GM19035 (cell line): ENCODE data around the gene MYMX.

Source experiments
- ATAC-seq: cut with Tn5 transposase; IDR thresholded peaks from one replicate; pipeline ENCODE4 v1.9.1; 2021; ENCODE audit not compliant: unreplicated experiment

MYMX gene

DNA sequence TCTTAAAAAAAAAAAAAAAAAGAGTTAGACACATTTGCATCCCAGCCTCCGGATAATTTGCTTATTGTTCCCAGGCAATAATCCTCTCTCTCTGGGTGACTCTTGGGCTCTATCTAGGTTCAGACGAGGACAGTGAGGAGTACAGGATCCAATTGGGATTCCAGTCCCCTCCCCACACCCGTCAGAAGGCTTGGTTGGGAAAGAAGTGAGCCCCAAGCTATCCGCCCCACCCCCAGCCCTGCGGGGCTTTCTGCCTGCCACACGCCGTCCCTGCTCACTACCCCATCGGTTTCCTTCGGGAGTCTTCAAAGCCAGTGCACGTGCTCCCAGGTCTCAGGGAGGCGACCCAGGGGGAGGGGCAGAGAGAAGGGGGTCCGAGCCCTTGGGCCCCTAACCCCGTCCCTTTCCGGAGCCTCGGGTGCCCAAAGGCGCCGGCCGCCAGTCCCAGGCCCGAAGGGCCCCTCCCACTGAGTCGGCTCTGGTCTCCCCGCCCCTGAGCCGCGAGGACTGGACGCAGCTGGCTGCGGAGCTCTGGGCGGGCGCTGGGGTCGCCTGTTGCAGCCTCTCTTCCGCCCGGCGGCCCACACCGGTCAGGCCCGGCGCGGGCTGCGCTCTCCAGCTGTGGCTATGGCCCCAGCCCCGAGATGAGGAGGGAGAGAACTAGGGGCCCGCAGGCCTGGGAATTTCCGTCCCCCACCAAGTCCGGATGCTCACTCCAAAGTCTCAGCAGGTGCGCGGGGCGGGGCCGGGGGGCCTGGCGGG lies 2.5 kb downstream of the MYMX start:
- peak; percentile 57 for ATAC-seq

DNA sequence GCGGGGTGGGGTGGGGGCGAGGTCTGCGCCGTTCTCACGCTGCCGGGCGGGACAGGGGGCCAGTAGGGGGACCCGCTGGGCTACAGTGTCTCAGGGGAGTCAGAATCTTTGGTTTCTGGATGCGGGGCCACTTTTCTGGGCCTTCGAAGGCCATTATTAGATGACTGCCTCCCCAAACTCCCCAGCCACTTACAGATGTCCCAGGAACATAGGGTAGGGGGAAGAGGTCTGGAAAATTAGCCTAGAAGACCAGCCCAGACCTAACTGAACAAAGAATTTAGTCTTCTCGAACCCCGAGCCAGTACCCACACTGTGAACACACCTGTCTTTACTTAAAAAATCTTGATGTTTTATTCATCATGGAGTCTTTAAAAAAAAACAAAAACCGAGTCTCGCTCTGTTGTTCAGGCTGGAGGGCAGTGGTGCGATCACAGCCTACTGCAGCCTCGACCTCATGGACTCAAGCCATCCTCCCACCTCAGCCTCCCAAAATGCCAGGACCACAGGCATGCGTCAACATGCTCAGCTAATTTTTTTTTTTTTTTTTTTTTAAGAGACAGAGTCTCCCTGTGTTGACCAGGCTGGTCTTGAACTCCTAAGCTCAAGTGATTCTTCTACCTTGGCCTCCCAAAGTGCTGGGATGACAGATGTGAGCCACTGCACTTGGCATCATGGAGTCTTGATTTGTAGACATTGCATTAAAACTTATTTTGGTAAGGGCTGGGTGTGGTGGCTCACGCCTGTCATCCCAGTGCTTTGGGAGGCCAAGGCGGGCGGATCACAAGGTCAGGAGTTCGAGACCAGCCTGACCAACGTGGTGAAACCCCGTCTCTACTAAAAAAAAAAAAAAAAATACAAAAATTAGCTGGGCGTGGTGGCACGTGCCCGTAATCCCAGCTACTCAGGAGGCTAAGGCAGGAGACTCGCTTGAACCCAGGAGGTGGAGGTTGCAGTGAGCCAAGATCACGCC lies 3.4 kb downstream of the MYMX start:
- ATAC-seq: no peak

GRCh38 chr6:44220913-44221290 lies 4.2 kb downstream of the MYMX start:
- ATAC-seq: no peak

GRCh38 chr6:44221291-44221960 lies 4.7 kb downstream of the MYMX start:
- peak; percentile 43 for ATAC-seq

GRCh38 chr6:44221961-44222335 lies 5.2 kb downstream of the MYMX start:
- ATAC-seq: no peak

- ATAC-seq: no peak
Measured at GRCh38 chr6:44222486-44223318, 6.0 kb downstream of the MYMX start.

DNA sequence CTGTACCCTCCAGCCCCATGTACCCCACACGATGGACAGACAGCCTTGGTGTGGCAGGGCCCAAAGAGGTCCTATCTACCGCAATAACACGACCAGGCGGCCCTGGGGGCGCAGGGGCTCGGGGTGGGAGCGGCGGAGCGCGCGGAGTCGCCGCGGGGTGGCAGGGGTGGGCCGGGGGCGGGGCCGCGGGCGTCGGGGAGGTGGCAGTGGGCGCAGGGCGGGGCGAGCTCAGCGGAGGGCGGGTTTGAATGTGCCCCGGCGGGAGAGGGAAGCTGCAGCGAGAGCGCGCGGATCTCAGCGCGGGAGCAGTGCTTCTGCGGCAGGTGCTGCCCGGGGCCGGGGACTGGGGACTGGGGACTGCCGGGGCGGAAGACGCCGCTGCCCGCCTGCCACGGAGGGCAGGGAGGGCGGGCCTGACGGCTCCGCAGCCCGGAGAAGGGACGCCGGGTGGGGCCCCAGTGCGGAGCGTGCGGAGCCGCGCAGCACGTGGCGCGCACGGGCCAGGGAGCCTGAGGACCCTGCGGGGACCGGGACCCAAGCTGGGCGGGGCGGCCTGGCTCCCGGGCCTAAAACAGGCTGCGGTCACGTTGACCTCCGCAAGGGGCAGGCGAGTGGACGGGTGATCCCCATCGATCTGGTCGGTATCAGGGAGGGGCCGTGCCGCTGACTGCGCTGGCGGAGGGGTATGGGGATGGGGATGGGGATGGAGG lies 6.7 kb downstream of the MYMX start, which contains the start of gene SLC29A1:
SLC29A1 (plus strand) TSS at position 277 of the 710 bp plus-strand sequence. CDS start 3,719 bp downstream, outside the sequence.
- peak; percentile 52 for ATAC-seq

DNA sequence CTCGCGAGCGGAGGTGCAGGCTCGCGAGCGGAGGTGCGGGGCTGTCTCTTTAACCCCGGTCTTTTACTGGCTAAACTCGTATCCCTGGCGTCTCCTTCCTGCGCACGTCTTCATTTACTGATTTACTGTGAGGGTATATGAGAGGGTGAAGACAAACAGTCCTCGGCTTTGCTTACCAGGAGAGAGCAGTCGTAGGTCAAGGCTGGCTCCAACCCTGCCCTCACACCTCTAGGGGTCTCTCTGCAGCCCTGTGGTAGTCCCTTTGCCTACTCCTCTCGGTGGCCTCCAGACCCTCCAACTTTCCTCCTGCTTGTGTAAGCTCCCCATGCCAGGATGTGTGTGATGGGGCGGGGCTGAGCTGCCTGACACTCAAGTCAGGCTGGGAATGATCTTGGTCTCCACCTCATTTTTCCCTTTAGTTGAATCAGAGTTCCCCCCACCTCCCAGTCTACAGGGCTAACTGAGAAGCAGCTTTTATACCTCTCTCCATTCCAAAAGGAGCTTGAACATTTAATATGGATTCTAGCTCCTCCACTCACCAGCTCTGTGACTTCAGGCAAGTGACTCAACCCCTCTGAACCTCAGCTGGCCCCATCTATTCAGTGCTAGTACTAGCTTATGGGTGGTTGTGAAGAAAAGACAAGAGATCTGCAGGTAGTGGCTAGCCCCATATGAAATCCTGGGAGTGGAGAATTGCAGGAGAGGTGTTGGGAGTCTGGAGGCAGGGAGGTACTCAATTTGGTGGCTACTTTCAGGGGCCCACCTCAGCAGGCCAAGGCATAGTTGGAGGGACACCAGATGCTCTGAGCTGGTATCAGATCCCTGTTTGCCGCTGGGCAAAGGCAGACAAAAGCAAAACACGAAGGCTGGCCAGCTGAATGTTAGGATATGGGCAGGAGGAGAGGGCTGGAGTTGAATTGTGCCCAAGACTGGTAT lies 7.6 kb downstream of the MYMX start:
- ATAC-seq: peak; percentile 7

- ATAC-seq: no peak
Measured at GRCh38 chr6:44224965-44225305, 8.2 kb downstream of the MYMX start.

DNA sequence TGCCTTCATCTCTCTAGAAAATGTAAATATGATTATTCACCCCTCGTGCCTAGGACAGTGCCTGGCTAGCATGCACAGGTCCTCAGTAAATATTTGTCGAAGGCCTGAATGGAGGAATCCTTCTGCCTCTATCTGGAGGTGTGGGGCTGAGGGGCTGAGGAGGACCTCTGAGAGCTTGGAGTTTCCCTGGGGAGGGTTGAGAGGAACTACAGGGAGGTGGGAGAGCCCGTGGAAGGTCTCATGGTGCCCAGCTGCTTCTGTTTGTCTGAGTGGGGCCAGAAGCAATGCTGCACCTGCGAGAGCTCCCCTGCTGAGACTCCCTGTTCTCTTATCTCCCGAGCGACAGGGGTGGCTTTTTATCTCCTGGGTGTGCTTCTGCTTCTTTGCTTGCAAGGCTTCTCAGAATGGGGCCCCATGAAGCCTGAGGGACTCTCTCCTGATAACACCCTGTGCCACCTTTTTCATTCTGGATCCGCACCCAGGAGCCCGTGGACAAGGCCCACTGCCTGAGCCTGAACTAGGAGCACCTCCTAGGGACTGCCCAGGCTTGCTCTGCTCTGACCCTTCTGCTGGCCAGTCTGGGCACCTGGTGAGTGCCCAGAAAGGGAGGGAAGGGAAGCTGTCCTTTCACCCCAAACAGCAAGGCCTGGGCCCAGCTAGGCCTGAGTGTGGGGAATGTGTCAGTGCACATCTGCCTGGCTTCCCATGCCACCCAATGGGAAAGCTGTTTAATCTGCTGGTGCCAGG lies 9.0 kb downstream of the MYMX start:
- no peak for ATAC-seq

- no peak for ATAC-seq
Measured at GRCh38 chr6:44226368-44227147, 9.8 kb downstream of the MYMX start.

DNA sequence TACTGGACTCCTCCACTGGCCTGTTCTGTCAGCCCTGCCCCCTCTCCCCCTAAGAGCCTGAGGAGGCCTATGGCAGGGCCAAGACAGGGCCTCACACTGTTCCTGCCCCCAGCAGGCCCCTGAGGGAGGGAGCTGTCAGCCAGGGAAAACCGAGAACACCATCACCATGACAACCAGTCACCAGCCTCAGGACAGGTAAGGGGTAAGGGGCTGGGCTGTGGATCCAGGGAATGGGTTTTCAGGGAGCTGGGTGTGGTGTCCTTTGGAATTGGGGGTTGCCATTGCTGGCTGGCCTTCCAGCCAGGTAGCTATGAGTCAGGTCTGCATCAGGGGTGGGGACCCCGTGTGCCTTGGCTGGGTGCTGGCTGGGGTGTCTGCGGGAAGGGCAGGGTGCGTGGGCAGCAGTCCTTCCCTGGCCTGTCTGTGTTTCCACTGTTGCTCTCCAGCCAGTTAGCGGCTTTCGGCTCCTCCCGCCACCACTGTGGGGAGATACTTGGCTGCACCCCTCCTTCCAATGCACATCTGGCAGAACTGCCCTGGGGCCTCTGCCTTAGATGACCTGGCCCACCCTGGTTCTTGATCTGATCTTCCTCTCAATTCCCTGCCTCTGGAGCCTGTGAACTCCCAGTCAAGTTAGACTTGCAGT lies 10.5 kb downstream of the MYMX start:
- ATAC-seq: no peak

DNA sequence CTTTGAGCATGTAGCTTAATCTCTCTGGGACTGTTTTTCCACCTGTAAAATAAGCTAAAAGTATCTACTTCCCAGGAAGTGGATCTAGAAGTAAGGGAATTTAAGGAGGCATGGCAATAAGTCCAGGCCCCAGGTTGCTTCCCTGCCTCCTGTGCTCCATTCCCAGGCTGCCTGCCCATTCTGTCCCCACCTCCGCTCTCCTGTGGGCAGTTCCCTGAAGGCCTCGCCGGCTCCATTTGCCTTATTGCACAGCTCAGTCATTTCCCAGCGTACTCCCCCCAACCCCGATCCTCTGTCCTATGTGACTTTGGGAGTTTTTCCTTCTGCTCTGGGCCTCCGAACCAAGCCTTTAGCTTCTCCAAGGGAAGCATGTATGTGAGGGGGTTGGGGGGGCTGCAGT lies 11.3 kb downstream of the MYMX start:
- no peak for ATAC-seq

DNA sequence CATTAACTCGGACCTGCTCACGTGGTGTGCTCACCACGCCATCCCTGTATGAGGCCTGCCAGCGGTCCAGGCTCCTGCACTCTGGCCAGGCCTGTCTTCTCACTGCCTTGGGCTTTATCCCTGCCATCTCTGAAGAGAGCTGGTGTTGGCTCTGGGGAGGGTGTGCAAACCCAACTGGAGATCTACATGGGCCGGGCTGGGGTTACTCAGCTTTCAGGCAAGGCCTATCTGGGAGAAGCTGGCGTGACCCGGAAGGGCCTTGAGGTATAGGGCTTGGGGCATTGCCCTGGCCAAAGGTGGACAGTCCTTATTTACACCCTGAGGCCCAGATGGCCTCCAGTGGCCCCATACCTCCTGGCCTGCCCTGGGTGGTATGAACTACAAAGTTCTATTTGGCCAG lies 11.7 kb downstream of the MYMX start:
- ATAC-seq: no peak

GRCh38 chr6:44228836-44229235 lies 12.1 kb downstream of the MYMX start:
- no peak for ATAC-seq

GRCh38 chr6:44229376-44230033 lies 12.8 kb downstream of the MYMX start:
- ATAC-seq: no peak
